ENCODE data around the gene KIF6.

DNA sequence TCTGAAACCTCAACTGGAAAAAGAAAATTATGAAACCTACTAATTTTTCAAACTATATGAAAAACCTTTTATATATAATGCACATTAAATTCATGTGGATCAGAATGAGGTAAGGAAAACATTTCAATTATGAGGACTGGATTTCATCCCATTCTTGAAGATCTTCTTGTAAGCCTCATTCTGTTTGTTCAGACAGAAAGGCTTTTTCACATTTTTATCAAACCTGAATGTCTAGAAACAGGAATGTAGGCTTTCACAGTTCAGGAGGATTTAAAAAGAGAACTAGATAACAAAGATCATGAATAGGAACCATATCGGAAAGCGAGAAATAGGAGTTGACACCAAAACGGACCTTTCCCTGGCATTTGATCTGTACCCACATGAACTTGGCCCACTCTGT lies 210.2 kb downstream of the KIF6 start:
- TF ChIP-seq, protein P1, sequence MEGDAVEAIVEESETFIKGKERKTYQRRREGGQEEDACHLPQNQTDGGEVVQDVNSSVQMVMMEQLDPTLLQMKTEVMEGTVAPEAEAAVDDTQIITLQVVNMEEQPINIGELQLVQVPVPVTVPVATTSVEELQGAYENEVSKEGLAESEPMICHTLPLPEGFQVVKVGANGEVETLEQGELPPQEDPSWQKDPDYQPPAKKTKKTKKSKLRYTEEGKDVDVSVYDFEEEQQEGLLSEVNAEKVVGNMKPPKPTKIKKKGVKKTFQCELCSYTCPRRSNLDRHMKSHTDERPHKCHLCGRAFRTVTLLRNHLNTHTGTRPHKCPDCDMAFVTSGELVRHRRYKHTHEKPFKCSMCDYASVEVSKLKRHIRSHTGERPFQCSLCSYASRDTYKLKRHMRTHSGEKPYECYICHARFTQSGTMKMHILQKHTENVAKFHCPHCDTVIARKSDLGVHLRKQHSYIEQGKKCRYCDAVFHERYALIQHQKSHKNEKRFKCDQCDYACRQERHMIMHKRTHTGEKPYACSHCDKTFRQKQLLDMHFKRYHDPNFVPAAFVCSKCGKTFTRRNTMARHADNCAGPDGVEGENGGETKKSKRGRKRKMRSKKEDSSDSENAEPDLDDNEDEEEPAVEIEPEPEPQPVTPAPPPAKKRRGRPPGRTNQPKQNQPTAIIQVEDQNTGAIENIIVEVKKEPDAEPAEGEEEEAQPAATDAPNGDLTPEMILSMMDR (IDR thresholded peaks at IDR 0.05; ENCODE audit: low read length), result no peak
- TF ChIP-seq EZH2 (IDR thresholded peaks at IDR 0.05; ENCODE audit: borderline replicate concordance, low read length), result no peak

Data from OCI-LY1 (cell line).